Activated T-cell treated with anti-CD3 and anti-CD28 coated beads, Interleukin-2, amount 50 U/mL, for 48 hours (primary cell): ENCODE data around the gene TLR3.
"Not testable (repeated sequence)": the region's sequence is repeated elsewhere in the genome, so short reads cannot be mapped to it uniquely, and the experiment has no call there.

Source experiments
- DNase-seq, 2 experiments: peaks; one replicate each; pipeline ENCODE4 v3.0.0-alpha.2; 2020

TLR3 gene

GRCh38 chr4:186050135-186050534, 18.8 kb upstream of the TLR3 start:
- DNase-seq: not testable (repeated sequence)

- no peak for DNase-seq
Observed at GRCh38 chr4:186051096-186051495, 17.9 kb upstream of the TLR3 start.

DNA sequence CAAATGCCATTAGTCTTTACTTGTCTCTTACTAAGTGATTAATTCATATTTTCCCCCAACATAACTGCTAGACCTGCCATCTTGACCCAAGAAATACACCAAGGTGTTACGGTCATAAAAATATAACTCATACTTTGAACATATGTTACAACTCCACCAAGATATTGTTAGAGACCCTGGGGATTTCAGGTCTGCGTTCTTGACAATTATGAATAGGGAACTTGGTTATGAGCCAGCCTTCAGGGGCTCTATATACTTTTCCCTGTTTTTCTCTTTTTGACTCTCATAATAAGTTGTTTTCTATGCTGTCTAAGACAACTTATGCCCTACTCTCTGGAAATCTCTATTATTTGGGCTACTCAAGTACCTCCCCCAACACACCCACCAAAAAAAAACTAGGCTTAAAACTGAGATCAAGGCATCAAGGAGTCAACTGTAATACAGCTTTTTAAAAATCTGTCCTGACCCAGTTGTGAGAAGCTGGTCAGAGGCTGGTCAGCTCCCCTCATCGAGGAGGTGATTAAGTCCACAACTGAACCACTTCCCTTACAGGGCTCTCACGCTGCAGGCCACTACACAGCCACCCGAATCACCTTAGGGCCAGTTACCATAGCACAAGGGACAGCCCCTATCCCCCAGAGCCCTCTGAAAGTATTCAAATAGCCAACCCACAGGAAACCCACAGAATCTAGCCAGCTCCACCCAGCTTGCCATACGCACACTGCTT, 10.5 kb upstream of the TLR3 start:
- DNase-seq: no peak

DNA sequence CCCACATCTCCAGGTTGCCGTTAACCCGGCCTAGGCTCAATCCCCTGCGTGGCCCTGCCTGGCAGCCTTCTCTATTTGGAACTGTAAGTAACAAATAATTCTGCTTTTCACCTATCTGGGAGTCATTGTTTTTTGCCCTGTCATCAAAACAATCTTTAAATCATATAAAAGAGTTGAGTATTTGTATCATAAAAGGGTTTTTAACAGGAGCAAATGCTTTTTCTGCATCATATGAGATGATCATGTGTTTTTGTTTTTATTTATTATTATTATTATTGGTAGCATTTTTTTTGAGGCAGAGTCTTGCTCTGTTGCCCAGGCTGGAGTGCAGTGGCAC, 10.0 kb upstream of the TLR3 start:
- DNase-seq: no peak

DNA sequence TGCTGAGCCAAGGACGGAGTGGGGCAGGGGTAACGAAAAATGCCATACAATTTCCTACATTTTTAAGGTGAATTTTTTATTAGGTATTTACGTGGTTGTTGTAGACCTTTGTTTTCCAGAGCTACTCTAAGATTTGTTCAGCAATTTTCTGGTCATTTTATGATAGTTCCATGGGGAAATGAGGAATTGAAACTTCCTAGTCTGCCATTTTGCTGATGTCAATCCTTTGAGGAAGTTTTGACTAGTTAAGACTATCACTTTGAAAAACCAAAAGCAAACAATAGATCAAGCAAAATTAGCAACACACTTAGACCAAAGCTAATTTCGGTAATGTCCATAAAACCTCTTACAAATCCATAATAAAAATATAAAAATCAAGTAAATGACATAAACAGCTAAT, 7.0 kb upstream of the TLR3 start:
- DNase-seq: no peak

- DNase-seq: peak; percentile 21 to 24
Observed at GRCh38 chr4:186067757-186068385, 1.1 kb upstream of the TLR3 start.

DNA sequence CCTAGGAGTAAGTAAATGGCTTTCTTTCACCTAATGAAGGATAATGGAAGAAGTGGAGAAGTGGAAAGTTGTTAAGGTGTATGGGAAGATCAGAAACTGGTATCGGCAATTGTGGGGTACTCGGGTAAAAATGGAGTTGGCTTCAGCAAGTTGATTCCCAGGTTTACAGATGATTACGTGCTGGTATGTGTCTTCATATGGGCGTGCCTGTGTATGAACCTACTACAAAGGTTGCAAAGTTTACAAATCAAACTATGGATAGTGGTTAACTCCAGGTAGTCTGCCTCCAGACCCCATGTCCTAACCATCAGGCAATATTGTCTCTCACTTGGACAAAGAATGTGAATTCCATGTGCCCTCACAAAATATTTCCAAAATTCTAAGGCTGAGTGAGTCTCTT, 773 bp downstream of the TLR3 start:
- no peak for DNase-seq

GRCh38 chr4:186072516-186072915, 3.6 kb downstream of the TLR3 start:
- no peak for DNase-seq

DNA sequence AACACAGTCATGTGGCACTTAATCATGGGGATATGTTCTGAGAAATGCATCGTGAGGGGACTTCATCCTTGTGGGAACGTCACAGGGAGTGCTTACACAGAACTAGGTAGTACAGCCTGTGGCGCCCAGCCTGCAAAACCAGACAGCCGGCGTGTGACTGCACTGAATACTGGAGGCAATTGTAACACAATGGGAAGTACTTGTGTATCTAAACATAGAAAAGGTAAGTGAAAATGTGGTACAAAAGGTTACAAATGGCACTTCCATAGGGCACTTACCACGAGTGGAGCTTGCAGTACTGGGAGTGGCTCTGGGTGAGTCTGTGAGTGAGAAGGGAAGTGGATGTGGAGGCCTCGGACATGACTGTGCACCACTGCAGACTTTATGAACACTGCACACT, 5.2 kb downstream of the TLR3 start:
- no peak for DNase-seq

DNA sequence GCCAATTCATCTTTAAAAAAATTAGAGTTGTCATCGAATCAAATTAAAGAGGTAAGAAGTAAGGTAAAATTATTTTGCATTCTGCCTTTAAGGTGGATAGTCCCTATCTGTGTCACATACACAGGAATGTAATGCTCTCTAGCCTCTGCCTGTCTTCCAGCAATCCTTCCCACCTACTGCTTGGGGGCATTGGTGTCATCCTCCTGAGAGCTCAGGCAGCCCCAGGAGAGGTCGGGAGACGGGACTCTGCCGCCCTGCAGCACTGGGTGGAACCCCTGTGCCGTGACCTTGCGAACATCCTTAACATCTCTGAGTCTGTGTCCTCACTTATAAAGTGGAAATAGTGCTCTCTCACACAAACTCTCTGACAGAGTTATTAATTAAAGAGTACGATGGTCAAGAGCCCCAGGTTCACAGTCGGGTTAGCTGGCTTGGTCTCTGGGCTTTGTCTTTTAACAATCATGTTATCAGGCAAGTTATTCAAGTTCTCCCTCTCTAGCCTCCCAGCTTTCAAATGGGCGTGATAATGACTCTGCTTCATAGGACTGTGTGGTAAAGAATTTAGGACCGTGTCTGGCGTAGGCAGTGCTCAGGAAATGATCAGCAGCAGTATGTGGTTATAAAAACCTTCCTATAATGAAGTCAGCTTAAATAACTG, 10.2 kb downstream of the TLR3 start:
- DNase-seq: no peak

DNA sequence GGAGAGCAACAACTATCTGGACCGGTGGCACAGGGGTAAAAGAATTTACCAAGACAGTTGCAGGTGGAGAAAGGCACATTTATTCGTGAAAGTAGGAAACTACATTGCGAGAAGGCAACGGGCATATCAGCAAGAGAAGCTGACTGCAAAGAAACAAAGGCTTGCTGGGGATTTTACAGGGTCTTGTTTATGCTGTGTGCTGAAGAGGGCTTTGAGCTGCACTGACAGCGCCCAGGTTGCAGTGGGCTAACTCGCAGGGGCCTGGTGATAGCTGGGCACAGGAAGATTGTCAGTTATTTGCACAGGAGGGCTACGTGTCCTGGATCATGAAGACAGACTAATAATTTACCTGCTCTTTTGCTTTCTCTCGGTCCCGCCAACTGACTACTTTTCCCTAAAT, 10.7 kb downstream of the TLR3 start:
- no peak for DNase-seq

DNA sequence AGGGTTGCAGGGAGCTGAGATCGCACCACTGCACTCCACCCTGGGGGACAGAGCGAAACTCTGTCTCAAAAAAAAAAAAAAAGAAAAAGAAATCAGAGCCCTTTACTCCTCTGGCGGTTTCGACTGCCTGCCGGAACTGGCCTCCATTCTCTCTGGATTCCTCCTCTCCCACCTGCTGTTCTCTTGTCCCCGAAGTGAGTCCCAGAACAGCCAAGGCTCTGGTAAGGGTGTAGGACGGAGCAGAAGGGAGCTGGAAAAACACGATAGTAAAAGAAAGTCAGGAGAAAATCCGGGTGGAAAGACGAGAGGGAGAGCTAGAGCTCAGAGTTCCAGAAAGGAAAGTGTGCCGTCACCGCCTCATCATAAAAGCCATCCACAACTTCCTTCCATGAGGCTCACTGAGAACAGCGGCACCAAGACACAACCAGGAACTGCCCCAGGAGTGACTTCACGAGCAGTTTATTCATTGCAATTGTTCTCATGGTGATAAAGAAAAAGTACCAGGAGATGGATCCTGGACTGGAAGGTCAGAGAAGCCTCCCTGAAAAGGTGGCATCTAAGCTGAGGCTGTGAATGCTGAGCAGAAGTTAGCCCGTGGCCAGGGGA, 12.3 kb downstream of the TLR3 start:
- DNase-seq: no peak

GRCh38 chr4:186082221-186082620, 13.3 kb downstream of the TLR3 start:
- no peak for DNase-seq

GRCh38 chr4:186088523-186088922, 19.6 kb downstream of the TLR3 start:
- DNase-seq: no peak

DNA sequence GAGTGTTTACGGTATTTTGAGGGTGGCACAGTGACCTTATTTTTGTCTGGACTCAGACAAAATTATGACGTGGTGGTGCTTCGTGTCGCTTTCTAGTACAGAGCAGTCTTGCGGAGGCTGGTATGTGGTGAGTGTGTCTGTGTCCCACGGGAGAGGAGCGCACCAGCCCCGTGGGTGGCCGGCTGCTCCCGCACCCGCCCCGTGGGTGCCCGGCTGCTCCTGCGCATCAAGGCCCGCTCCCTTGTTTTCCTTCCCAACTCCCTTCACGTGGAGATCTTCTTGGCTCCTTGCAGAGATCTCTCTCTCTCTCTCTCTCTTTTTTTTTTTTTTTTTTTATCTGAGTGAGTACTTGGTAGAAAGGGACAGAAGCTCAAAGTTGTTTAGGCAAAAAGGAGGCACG, 23.3 kb downstream of the TLR3 start:
- DNase-seq: no peak

GRCh38 chr4:186095406-186095805, 26.4 kb downstream of the TLR3 start:
- DNase-seq: no peak

GRCh38 chr4:186096681-186097165, 27.8 kb downstream of the TLR3 start:
- no peak for DNase-seq

GRCh38 chr4:186097386-186097785, 28.4 kb downstream of the TLR3 start:
- DNase-seq: no peak

DNA sequence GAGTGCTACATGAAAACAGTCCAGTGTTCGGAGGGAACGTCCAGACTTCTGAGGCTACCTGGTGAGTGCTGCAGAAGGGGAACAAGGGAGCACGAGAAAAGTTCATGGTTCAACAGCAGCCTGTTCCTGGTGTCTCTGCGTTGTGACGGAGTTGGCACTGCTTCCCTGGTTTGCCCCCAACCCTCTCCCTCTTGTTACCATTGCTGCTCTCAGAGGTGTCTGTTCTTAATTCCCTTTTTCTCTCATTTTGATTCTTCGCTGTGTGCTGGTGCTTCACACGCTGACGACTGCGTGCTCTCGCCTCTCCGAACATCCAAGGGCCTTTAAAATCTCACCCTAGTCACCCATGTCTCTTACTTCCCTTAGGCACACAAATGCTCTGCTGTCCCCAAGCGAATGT, 34.0 kb downstream of the TLR3 start:
- no peak for DNase-seq

- DNase-seq: peak; percentile 44 to 48
Observed at GRCh38 chr4:186104114-186104889, 35.3 kb downstream of the TLR3 start, which contains the start of gene FAM149A. FAM149A (plus strand) TSS chr4:186104704.

GRCh38 chr4:186104890-186105646, 36.1 kb downstream of the TLR3 start:
- peak in 1 of 2 experiments; percentile 16 for DNase-seq
